Skin epidermis (tissue), 12 donors: Measurements from ENCODE around the gene RHOJ.
A peak's percentile ranks its signal among the peaks of the same experiment; 100 is the strongest.
"Not testable (repeated sequence)": the region's sequence is repeated elsewhere in the genome, so short reads cannot be mapped to it uniquely, and the experiment has no call there.

Experiments
- H3K27ac ChIP-seq, 21 experiments: fragments of 200-600 bp; sonication (generic) in 11 of 21; one replicate each; pipeline ENCODE4 v1.5.0; 2020; ENCODE audit warnings: mild to moderate bottlenecking in 3 of 21, inconsistent platforms in 2 of 21, moderate library complexity in 2 of 21
- H3K4me3 ChIP-seq, 7 experiments: fragments of 200-600 bp; sonication (generic) in 2 of 7; one replicate each; pipeline ENCODE4 v1.5.0; 2020; ENCODE audit warnings: inconsistent platforms in 2 of 7, mild to moderate bottlenecking in 2 of 7, moderate library complexity in 1 of 7

The RHOJ gene

GRCh38 chr14:63248211-63248610, 44.0 kb downstream of the RHOJ start:
- no peak overlapping the region for H3K4me3 ChIP-seq
- H3K27ac ChIP-seq = no peak overlapping the region

GRCh38 chr14:63249092-63249491, 44.8 kb downstream of the RHOJ start:
- H3K4me3 ChIP-seq = no peak overlapping the region
- H3K27ac ChIP-seq = peak overlapping the region in 1 of 21 experiments; percentile 12

GRCh38 chr14:63257299-63257698, 53.1 kb downstream of the RHOJ start:
- Histone ChIP-seq H3K27ac (no peak overlapping the region), H3K4me3 (no peak overlapping the region)

GRCh38 chr14:63262446-63262845, 58.2 kb downstream of the RHOJ start:
- Histone ChIP-seq H3K27ac (no peak overlapping the region), H3K4me3 (no peak overlapping the region)

- no peak overlapping the region for H3K27ac ChIP-seq
- no peak overlapping the region for H3K4me3 ChIP-seq
Measured at GRCh38 chr14:63266106-63266505, 61.9 kb downstream of the RHOJ start.

- H3K27ac ChIP-seq = no peak overlapping the region
- H3K4me3 ChIP-seq = no peak overlapping the region
Measured at GRCh38 chr14:63267171-63267570, 62.9 kb downstream of the RHOJ start.

GRCh38 chr14:63268771-63269170, 64.5 kb downstream of the RHOJ start:
- Histone ChIP-seq H3K4me3 (no peak overlapping the region), H3K27ac (no peak overlapping the region)

- no peak overlapping the region for H3K27ac ChIP-seq
- no peak overlapping the region for H3K4me3 ChIP-seq
Measured at GRCh38 chr14:63269561-63270225, 65.5 kb downstream of the RHOJ start.

GRCh38 chr14:63273129-63273528, 68.9 kb downstream of the RHOJ start:
- H3K27ac ChIP-seq = peak overlapping the region in 3 of 21 experiments; percentile 15 to 58 (median 47)

GRCh38 chr14:63273717-63274655, 69.7 kb downstream of the RHOJ start:
- no peak overlapping the region for H3K4me3 ChIP-seq
- peak overlapping the region in 4 of 21 experiments; percentile 15 to 58 (median 32) for H3K27ac ChIP-seq

More at GRCh38 chr14:63273129-63273528, 68.9 kb downstream of the RHOJ start:
- H3K4me3 ChIP-seq = no peak overlapping the region

- Histone ChIP-seq H3K27ac (no peak overlapping the region), H3K4me3 (no peak overlapping the region)
Measured at GRCh38 chr14:63275611-63276010, 71.4 kb downstream of the RHOJ start.

GRCh38 chr14:63276016-63276415, 71.8 kb downstream of the RHOJ start:
- Histone ChIP-seq H3K4me3 (no peak overlapping the region), H3K27ac (no peak overlapping the region)

GRCh38 chr14:63276492-63277342, 72.5 kb downstream of the RHOJ start:
- H3K27ac ChIP-seq = no peak overlapping the region

GRCh38 chr14:63277591-63278183, 73.4 kb downstream of the RHOJ start:
- Histone ChIP-seq H3K27ac (no peak overlapping the region), H3K4me3 (no peak overlapping the region)

More at GRCh38 chr14:63276492-63277342, 72.5 kb downstream of the RHOJ start:
- no peak overlapping the region for H3K4me3 ChIP-seq

- not testable (repeated sequence) for H3K4me3 ChIP-seq, H3K27ac ChIP-seq
Measured at GRCh38 chr14:63279933-63280332, 75.7 kb downstream of the RHOJ start.

- H3K4me3 ChIP-seq = no peak overlapping the region
- H3K27ac ChIP-seq = peak overlapping the region in 7 of 21 experiments; percentile 5 to 46 (median 13)
Measured at GRCh38 chr14:63282997-63283883, 79.0 kb downstream of the RHOJ start.

GRCh38 chr14:63283884-63284248, 79.6 kb downstream of the RHOJ start:
- Histone ChIP-seq H3K27ac (peak overlapping the region in 3 of 21 experiments; percentile 7 to 22 (median 13)), H3K4me3 (no peak overlapping the region)

- H3K4me3 ChIP-seq = no peak overlapping the region
- peak overlapping the region in 1 of 21 experiments; percentile 3 for H3K27ac ChIP-seq
Measured at GRCh38 chr14:63286071-63286470, 81.8 kb downstream of the RHOJ start.
